ENCODE results near the gene ODAPH.
"Not testable (repeated sequence)": the region's sequence is repeated elsewhere in the genome, so short reads cannot be mapped to it uniquely, and the experiment has no call there.

Gene ODAPH, protein sequence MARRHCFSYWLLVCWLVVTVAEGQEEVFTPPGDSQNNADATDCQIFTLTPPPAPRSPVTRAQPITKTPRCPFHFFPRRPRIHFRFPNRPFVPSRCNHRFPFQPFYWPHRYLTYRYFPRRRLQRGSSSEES
- total RNA-seq, result 0.31 to 0.36 reads per million in 2 donors

- no peak for DNase-seq
These were observed at the start of gene ODAPH for GRCh38 chr4:75555294-75556164. ODAPH (plus strand) TSS chr4:75556066; CDS start chr4:75556083, 17 bp downstream.

DNA sequence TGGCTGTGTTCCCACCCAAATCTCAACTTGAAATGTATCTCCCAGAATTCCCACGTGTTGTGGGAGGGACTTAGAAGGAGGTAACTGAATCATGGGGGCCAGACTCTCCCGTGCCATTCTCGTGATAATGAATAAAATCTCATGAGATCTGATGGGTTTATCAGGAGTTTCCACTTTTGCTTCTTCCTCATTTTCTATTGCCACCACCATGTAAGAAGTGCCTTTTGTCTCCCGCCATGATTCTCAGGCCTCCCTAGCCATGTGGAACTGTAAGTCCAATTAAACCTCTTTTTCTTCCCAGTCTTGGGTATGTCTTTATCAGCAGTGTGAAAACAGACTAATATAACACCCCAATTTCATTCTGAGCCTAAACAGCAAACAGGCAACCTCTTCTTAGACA, 46.3 kb upstream of the ODAPH start:
- not testable (repeated sequence) for DNase-seq

- no peak for DNase-seq
These were observed 44.0 kb upstream of the ODAPH start for GRCh38 chr4:75511841-75512240.

GRCh38 chr4:75512386-75513211, 43.3 kb upstream of the ODAPH start:
- DNase-seq, result no peak

DNA sequence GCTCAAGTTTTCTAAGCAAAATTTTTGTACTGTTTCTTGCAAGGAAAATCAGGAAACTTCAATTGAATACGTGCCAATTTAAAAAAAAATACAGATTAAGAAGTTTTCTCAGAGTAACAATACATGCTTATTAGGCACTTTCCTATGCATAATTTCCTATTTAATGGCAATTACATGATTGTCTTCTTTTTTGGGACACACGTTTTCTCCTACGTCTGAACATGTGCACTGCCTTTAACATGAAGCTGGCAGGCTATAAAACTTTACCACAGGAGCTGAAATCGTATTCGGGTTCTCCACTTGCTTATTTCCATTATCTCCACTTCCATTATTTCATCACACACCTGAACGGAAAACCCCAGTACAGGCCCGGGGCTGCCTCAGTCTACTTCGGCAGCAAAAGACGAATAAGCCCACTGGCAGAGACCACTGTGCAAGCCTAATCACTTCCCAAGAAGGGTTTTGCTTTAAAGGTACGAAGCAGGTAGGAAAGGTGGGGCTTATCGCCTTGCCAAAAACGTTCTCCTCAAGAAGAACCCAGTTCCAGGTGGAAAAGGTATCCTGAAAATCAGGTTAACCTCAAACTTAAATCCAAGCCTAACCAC, 42.2 kb upstream of the ODAPH start:
- no peak for DNase-seq

DNA sequence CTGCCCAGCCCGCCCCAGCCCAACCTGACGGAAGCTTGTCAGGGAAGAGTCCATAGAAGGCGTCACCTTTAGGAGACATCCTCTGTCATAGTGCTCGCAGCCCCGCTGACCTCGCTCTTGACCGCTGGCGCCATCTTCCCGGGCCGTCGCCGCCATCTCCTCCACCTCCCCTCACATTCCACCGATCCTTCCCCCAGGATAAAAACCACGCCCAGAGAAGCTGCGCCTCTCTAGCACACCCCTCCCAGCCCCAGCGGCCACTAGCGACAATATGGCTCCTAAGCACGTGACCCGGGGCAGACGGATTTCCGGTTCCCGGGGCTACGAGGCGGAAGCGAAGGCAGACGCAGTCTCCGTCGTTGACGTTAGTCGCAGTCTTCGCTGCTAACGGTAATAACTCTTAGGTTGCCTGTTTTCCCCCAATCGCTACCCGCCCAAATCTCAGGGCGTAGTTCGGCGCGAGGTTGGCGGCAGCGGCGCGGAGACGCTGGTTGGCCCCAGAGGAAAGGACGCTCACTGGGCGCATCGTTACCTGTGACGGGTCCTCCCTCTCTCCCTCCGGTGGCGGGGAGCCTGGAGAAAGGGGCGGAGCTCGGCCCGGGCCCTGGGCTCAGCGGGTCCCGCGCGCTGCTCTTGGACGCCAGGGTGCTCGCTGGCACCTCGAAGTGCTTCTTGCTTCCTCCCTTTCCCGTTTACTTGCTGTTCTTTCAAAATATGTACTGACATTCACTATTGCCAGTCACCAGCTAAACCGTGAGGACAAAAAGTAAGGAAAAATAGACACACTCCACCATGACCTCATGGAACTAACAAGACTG, 41.5 kb upstream of the ODAPH start, which contains the start of the genes RCHY1 and THAP6:
TSS of gene RCHY1 (minus strand) at position 273 of the 818 bp plus-strand sequence. CDS start at position 156, 117 bp downstream.
TSS of gene THAP6 (plus strand) at position 343 of the 818 bp plus-strand sequence. CDS start 980 bp downstream, outside the sequence.
- peak; percentile 75 for DNase-seq

DNA sequence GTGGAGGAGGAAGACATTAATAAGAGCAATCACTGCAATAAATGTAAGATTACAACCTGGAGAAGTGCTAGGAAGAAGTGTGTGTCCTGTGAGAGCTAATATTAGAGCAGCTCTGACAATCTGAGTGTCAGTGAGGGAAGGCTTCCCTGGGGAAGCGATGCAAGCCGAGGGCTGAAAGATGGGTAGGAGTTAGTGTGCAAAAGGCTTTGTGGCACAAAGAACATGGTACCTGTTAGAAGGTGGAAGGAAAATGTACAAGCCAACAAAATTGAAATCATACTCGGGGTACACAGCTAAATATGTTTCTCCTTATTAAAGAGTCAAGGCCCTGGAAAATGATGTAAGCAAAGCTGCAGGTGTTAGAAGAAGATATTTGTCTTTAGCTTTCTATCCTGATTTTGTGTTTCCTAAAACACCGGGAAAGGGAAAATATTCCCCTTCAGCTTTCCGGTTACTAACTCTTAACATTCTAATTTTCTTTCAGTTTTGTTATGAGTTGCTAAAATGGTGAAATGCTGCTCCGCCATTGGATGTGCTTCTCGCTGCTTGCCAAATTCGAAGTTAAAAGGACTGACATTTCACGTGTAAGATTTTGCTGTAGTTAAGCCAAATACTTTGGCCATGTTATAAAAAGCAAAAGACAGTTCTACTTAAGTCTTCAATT, 40.8 kb upstream of the ODAPH start:
- no peak for DNase-seq

DNA sequence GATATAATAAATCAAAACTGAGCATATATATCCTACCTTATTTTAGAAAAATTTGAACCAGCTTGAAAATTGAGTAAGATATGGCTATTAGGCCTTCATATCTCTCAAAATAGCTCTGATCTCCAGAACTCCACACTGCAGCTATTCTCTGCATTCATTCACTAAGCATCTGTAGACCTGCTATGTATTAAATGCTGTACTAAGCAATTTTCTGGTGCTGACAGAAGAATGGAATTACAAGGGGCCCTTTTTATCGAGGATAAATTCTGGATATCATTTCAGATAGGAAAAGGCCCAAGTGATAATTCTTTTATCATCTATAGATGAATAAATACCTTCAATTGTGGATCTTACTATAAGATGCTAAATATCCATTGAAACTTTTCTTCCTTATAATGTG, 39.7 kb upstream of the ODAPH start:
- no peak for DNase-seq

DNA sequence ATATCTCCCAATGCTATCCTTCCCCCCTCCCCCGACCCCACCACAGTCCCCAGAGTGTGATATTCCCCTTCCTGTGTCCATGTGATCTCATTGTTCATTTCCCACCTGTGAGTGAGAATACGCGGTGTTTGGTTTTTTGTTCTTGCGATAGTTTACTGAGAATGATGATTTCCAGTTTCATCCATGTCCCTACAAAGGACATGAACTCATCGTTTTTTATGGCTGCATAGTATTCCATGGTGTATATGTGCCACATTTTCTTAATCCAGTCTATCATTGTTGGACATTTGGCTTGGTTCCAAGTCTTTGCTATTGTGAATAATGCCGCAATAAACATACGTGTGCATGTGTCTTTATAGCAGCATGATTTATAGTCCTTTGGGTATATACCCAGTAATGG, 36.4 kb upstream of the ODAPH start:
- DNase-seq, result not testable (repeated sequence)

DNA sequence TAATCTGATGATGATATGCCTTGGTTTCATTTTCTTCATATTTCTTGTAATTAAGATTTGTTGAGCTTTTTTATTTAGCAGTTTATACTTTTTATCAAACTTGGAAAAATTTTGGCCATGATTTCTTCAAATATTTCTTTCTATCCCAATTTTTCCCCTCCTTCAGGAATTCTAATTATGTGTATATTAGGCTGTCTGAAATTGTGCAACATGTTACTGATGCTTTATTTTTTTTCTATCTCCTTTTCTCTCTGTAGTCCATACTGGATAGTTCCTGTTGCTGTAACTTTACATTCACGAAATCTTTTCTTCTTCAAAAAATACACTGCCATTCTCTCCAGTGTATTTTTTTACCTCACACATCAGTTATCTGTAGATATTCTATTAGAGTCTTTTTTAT, 30.8 kb upstream of the ODAPH start:
- no peak for DNase-seq

DNA sequence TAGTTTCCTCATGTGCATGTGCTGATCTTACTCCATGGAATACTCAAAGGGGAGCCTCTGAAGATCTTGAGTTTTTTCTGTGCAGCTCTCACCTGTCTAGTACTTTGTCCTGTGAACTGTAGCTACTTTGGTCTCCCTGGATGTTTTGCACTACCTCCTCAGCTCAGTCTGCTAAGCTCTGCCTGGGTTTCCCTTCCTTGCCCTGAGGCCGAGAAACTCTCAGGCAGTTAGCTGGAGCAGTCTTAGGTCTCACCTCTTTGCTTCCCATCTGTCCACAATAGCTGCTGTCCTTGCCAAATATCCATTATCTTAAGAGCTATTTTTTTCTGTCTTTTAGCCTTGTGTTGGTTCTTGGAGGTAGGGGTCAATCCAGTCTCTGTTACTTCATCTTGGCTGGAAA, 30.0 kb upstream of the ODAPH start:
- no peak for DNase-seq

DNA sequence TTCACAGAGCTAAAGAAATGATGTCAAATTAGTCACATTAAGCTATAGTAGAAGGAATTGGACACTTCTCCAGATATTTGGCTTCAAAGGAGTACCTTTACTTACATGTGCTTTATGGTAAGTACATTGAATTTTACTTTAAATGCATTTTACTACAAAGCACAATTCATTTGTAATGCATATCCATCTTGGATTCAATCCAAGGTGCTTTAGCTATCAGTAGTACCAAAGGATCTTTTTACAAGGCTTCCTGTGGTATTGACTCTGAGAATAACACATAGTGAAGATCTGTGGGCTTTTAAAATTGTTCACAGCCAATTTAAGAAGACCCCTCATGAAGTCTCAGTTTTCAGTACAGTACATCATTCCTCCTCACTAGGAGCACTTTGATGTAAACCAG, 28.4 kb upstream of the ODAPH start:
- DNase-seq, result no peak

- DNase-seq, result no peak
These were observed 25.1 kb upstream of the ODAPH start for GRCh38 chr4:75530556-75531322.

- DNase-seq, result not testable (repeated sequence)
These were observed 24.2 kb upstream of the ODAPH start for GRCh38 chr4:75531536-75532143.

DNA sequence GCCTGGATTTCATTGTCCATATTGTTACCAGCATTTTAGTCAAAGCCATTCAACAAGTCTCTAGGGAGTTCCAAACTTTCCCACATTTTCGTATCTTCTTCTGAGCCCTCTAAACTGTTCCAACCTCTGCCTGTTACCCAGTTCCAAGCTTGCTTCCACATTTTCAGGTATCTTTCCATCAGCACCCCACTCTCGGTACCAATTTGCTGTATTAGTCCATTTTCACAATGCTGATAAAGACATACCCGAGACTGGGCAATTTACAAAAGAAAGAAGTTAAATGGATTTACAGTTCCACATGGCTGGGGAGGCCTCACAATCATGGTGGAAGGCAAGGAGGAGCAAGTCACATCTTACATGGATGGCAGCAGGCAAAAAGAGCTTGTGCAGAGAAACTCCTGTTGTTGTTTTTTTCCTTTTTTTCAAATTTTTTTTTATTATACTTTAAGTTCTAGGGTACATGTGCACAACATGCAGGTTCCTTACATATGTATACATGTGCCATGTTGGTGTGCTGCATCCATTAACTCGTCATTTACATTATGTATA, 22.5 kb upstream of the ODAPH start:
- not testable (repeated sequence) for DNase-seq

DNA sequence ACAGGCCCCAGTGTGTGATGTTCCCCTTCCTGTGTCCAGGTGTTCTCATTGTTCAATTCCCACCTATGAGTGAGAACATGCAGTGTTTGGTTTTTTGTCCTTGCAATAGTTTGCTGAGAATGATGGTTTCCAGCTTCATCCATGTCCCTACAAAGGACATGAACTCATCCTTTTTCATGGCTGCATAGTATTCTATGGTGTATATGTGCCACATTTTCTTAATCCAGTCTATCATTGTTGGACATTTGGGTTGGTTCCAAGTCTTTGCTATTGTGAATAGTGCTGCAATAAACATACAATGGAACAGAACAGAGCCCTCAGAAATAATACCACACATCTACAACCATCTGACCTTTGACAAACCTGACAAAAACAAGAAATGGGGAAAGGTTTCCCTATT, 21.9 kb upstream of the ODAPH start:
- not testable (repeated sequence) for DNase-seq

GRCh38 chr4:75537308-75537707, 18.6 kb upstream of the ODAPH start:
- not testable (repeated sequence) for DNase-seq

DNA sequence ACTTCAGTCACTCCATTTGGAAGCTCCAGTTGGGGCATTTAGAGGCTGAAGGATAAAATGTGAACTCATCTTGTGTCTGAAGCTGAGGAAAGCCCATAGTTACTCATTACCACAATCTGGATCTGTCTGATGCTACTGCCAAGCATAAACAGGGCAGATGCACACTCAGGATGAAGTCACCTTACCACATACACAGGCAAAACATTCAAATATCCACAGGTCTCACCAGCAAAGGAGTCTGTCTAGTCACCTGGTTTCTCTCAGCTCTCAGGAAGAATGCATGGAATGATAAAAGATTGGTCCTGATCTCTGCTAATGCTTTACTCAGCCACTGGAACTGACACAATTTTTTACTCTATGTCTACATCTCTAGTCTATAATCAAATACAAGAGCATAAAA, 13.0 kb upstream of the ODAPH start:
- DNase-seq, result no peak

GRCh38 chr4:75544220-75544619, 11.6 kb upstream of the ODAPH start:
- not testable (repeated sequence) for DNase-seq

DNA sequence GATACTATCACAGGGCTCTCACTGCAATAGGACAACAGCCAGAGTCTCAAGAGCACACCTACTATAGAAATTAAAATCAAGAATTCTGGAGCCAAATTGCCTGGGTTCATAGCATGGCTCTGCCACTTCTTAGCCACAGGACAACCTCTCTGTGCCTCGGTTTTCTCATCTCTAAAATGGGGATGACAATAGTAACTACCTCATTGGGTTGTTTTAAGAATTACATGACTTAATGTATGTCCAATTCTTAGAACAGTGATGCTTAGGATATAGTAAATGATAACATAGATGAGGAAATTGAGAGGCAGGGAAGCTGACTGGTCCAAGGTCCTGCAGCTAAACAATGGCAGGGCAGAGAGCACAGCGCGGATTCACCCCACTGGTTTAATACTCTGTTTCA, 11.0 kb upstream of the ODAPH start:
- no peak for DNase-seq
